GM18907 (cell line): ENCODE measurements around the gene ID1.
"Not testable (repeated sequence)": the region's sequence is repeated elsewhere in the genome, so short reads cannot be mapped to it uniquely, and the experiment has no call there.

Experiments
- ATAC-seq: cut with Tn5 transposase; IDR thresholded peaks from one replicate; pipeline ENCODE4 v1.9.1; 2021; ENCODE audit warnings: mild to moderate bottlenecking, moderate library complexity; ENCODE audit not compliant: unreplicated experiment

Gene ID1

GRCh38 chr20:31632548-31633338 is 27.7 kb downstream of the ID1 start:
- ATAC-seq: no peak

GRCh38 chr20:31633339-31633914 is 28.3 kb downstream of the ID1 start:
- ATAC-seq: no peak

GRCh38 chr20:31637660-31638059 is 32.6 kb downstream of the ID1 start, which contains the start of gene COX4I2:
TSS of gene COX4I2 (plus strand) at chr20:31637912. CDS start at chr20:31639018, 1,106 bp downstream.
- no peak for ATAC-seq

GRCh38 chr20:31638317-31638716 is 33.2 kb downstream of the ID1 start:
- ATAC-seq: no peak

GRCh38 chr20:31638816-31639215 is 33.7 kb downstream of the ID1 start:
- ATAC-seq: no peak

- no peak for ATAC-seq
These were observed 35.2 kb downstream of the ID1 start for GRCh38 chr20:31640259-31640658.

- no peak for ATAC-seq
These were observed 36.3 kb downstream of the ID1 start for GRCh38 chr20:31641391-31641790.

- no peak for ATAC-seq
These were observed 37.7 kb downstream of the ID1 start for GRCh38 chr20:31642837-31643236.

- no peak for ATAC-seq
These were observed 38.4 kb downstream of the ID1 start for GRCh38 chr20:31643522-31643921.

- no peak for ATAC-seq
These were observed 39.6 kb downstream of the ID1 start for GRCh38 chr20:31644701-31645100.

GRCh38 chr20:31648104-31648503 is 43.0 kb downstream of the ID1 start:
- ATAC-seq: not testable (repeated sequence)

- no peak for ATAC-seq
These were observed 47.9 kb downstream of the ID1 start for GRCh38 chr20:31652917-31653396.

GRCh38 chr20:31653561-31653960 is 48.5 kb downstream of the ID1 start:
- no peak for ATAC-seq

GRCh38 chr20:31654534-31654933 is 49.4 kb downstream of the ID1 start:
- ATAC-seq: no peak
